ENCODE measurements around the gene CCDC121.

- TF ChIP-seq, protein P1, sequence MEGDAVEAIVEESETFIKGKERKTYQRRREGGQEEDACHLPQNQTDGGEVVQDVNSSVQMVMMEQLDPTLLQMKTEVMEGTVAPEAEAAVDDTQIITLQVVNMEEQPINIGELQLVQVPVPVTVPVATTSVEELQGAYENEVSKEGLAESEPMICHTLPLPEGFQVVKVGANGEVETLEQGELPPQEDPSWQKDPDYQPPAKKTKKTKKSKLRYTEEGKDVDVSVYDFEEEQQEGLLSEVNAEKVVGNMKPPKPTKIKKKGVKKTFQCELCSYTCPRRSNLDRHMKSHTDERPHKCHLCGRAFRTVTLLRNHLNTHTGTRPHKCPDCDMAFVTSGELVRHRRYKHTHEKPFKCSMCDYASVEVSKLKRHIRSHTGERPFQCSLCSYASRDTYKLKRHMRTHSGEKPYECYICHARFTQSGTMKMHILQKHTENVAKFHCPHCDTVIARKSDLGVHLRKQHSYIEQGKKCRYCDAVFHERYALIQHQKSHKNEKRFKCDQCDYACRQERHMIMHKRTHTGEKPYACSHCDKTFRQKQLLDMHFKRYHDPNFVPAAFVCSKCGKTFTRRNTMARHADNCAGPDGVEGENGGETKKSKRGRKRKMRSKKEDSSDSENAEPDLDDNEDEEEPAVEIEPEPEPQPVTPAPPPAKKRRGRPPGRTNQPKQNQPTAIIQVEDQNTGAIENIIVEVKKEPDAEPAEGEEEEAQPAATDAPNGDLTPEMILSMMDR (IDR thresholded peaks at IDR 0.05) = no peak
- no peak for TF ChIP-seq POLR2AphosphoS5 (IDR thresholded peaks at IDR 0.05)
- TF ChIP-seq POLR2A (IDR thresholded peaks at IDR 0.05) = no peak
Observed at GRCh38 chr2:27582129-27582694, 46.6 kb downstream of the CCDC121 start.
